A673 (cell line): ENCODE measurements around the gene ADK. TPM values are rescaled to one million over a fixed set of nuclear protein-coding genes. Genes with fewer than 3 reads are reported as not detected.

Experiments used
- BruUV-seq: library from RNA; stranded (reverse); fragments of 400-500 nt; replicated peaks from 2 replicates; lab custom pipeline; 2021; lab: Mats Ljungman, UMichigan
- CTCF ChIA-PET: fragments of 300-600 bp; sonication (Branson Sonifier 250); formaldehyde crosslinking; loops from one replicate; lab custom pipeline; 2022; ENCODE audit warnings: antibody characterized with exemption; lab: Charles Lee
- POLR2A ChIA-PET: fragments of 300-600 bp; sonication (Branson Sonifier 250); formaldehyde crosslinking; loops from one replicate; lab custom pipeline; 2022; ENCODE audit warnings: antibody characterized with exemption; ENCODE audit not compliant: low non-redundant PET; lab: Charles Lee
- DNase-seq: peaks from one replicate; pipeline ENCODE4 v3.0.0-alpha.2; 2015; ENCODE audit warnings: low spot score
- H3K27ac ChIP-seq: fragments of 200-600 bp; sonication (generic); 2 replicates; pipeline ENCODE4 v1.5.1; 2016; ENCODE audit warnings: mixed run types, low read depth, mild to moderate bottlenecking, mixed read lengths, antibody characterized with exemption, low read length; ENCODE audit not compliant: poor library complexity, severe bottlenecking
- H3K27me3 ChIP-seq: fragments of 200-600 bp; sonication (generic); replicated peaks from 2 replicates; pipeline ENCODE4 v1.6.1; 2017; ENCODE audit warnings: mixed run types, low read depth, mild to moderate bottlenecking, mixed read lengths, antibody characterized with exemption, low read length; ENCODE audit not compliant: insufficient read depth, poor library complexity
- H3K36me3 ChIP-seq: fragments of 200-600 bp; sonication (generic); 2 replicates; pipeline ENCODE4 v1.6.1; 2016; ENCODE audit warnings: mixed run types, mild to moderate bottlenecking, mixed read lengths, antibody characterized with exemption, low read length; ENCODE audit not compliant: insufficient read depth, poor library complexity, severe bottlenecking
- H3K4me1 ChIP-seq: fragments of 200-600 bp; sonication (generic); 2 replicates; pipeline ENCODE4 v1.6.1; 2017; ENCODE audit warnings: mixed run types, mild to moderate bottlenecking, mixed read lengths, antibody characterized with exemption, low read length; ENCODE audit not compliant: insufficient read depth, poor library complexity, severe bottlenecking
- H3K4me3 ChIP-seq: fragments of 200-600 bp; sonication (generic); 2 replicates; pipeline ENCODE4 v1.5.1; 2016; ENCODE audit warnings: low read depth, mixed run types, mild to moderate bottlenecking, mixed read lengths, low read length; ENCODE audit not compliant: poor library complexity, severe bottlenecking
- H3K9me3 ChIP-seq: fragments of 200-600 bp; sonication (generic); 2 replicates; pipeline ENCODE4 v1.6.1; 2016; ENCODE audit warnings: mixed run types, low read depth, mild to moderate bottlenecking, mixed read lengths, antibody characterized with exemption, low read length; ENCODE audit not compliant: poor library complexity, severe bottlenecking
- CTCF ChIP-seq: fragments of 300-800, 200-600 bp; sonication (generic); conservative IDR thresholded peaks from 2 replicates; pipeline ENCODE4 v1.5.1; 2017; ENCODE audit warnings: low read depth, mild to moderate bottlenecking, antibody characterized with exemption, low read length, moderate library complexity, mixed read lengths
- EZH2 ChIP-seq: fragments of 200-600 bp; sonication (generic); IDR thresholded peaks from 2 replicates; pipeline ENCODE4 v1.6.1; 2017; ENCODE audit warnings: borderline replicate concordance, low read depth, mild to moderate bottlenecking, mixed read lengths, antibody characterized with exemption, low read length; ENCODE audit not compliant: poor library complexity, severe bottlenecking
- intact Hi-C: fragments of 100-400 bp; cut with micrococcal nuclease; formaldehyde crosslinking; loops from one replicate; pipeline ENCODE4 v1.10.0; 2022; ENCODE audit not compliant: unreplicated experiment
- total RNA-seq: library from RNA; stranded (reverse); gene quantifications from 2 replicates; pipeline ENCODE4 v1.2.3, GENCODE V29; 2021

Gene ADK
- total RNA-seq, 1 experiment from 2014 or later: 49.0 TPM

GRCh38 chr10:74199315-74199714, 48.3 kb downstream of the ADK start:
- CTCF ChIA-PET: no interaction called here
- Histone ChIP-seq H3K9me3 (no peaks in the 10 kb centered on the region), H3K4me1 (peaks cover 6% of the 10 kb centered on the region), H3K27me3 (no peaks in the 10 kb centered on the region), H3K27ac (no peak overlapping the region), H3K4me3 (no peak overlapping the region), H3K36me3 (no peaks in the 10 kb centered on the region)
- no peak for DNase-seq
- BruUV-seq: no TSS peak
- TF ChIP-seq CTCF (no peak), EZH2 (no peak)
- POLR2A ChIA-PET: no interaction called here
- intact Hi-C loops: no loop called here

- Histone ChIP-seq H3K27me3 (no peaks in the 10 kb centered on the region), H3K27ac (no peak overlapping the region), H3K4me1 (peaks cover 6% of the 10 kb centered on the region), H3K36me3 (no peaks in the 10 kb centered on the region), H3K4me3 (no peak overlapping the region), H3K9me3 (no peaks in the 10 kb centered on the region)
- TF ChIP-seq CTCF: no peak
- TF ChIP-seq EZH2: no peak
- ChIA-PET CTCF (no interaction called here), POLR2A (no interaction called here)
- DNase-seq: no peak
- no TSS peak for BruUV-seq
- intact Hi-C loops: no loop called here
Observed at GRCh38 chr10:74202356-74202755, 51.3 kb downstream of the ADK start.

- no peak for DNase-seq
- H3K27me3 ChIP-seq: no peaks in the 10 kb centered on the region
- TF ChIP-seq CTCF: no peak
- ChIA-PET POLR2A (no interaction called here), CTCF (no interaction called here)
- no peak overlapping the region for H3K4me3 ChIP-seq
- no peak overlapping the region for H3K27ac ChIP-seq
- H3K36me3 ChIP-seq: no peaks in the 10 kb centered on the region
- no TSS peak for BruUV-seq
- intact Hi-C loops: no loop called here
- no peaks in the 10 kb centered on the region for H3K9me3 ChIP-seq
- H3K4me1 ChIP-seq: no peaks in the 10 kb centered on the region
Observed at GRCh38 chr10:74206746-74207145, 55.7 kb downstream of the ADK start.
